ENCODE results near the gene PIGQ.

The PIGQ gene

DNA sequence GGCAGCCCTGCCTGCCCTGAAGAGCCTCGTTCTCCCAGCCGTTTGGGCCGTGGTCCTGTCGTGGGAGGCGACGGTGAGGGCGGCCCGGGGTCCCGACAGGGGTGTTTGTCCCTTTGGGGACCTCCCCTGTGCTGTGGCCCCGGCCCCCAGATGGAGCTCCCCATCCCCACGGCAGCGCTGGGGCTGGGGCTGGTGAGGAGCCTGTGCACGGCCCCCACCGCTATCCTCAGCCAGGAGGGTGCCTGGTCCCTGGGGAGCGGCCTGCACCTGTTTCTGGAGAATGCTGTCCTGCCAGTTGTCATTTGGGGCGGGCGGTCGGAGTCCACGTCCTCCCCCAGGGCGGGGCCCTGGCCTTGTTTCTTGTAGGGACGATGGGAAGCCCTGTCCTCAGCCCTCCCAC is 35.6 kb upstream of the PIGQ start:
- no peak for DNase-seq (ENCODE audit: low read depth in 2 of 2)

DNA sequence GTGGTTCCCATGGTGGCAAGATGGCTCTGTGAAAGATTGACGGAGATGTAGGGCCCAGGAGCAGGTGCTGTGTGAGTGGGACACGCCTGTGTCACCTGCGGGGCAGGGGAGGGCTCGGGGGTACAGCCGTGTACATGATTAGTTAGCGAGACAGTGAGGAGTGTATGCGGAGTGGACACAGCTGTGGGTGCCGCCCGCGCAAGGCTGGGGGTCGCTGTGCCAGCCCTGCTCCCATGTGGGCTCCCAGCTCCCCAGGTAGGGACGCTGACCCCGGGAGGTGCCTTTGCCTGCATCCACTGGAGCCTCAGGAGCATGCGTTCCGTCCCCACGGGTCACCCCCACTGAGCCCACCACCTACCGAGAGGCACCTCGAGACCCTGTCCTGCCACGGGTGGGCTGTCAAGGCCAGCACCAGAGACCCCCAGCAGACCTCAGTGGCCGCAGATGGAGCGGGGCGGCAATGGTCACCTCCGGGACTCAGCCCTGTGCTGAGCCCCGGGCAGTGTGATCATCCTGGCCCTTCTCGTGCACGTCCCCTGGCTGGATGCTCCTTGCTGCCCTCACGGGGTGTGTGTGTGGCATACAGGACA is 34.8 kb upstream of the PIGQ start:
- no peak for DNase-seq (ENCODE audit: low read depth in 2 of 2)

DNA sequence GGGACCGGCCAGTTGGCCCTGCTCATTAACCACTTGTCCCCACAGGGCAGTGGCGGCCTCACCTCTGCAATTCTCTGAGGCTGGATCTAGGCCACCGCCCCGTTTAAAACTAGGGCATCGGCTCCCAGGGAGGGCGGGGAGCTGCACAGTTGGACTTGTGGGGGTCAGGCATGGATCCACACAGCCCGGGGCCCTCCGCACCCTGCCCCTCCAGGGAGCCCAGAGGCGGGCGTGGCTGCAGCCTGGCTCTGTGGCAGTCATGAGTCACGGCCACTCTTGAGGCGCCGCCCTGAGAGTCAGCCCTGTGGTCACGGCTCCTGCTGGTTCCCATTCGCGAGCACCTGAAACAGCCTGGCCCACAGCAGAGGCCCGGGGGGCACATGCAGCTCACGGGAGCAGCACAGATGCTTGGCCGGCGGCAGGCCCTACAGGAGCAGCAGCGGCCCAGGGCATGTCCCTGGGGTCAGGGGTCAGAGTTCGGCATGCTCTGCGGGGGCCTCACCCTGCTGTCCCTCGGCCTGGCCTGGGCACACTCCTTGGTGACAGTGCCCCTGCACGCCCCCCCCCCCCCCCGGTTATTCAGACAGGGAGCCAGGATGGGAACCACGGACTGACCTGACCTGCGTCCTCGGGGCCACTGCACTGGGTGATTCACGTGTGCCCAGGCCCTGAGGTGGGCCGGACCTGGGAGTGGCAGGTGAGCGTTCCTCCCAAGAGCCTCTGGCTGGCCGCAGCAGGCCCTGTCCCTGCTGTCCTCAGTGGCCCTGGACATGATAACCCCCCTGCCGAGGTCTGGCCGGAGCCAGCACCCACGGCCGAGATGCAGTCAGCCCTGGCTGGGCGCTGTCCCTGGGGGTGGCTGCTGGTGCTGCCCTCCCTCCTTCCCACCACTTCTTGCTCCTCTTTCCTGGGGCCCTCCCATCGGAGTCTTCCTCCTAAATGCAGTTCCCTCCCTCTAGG is 34.0 kb upstream of the PIGQ start:
- no peak for DNase-seq (ENCODE audit: low read depth in 2 of 2)

DNA sequence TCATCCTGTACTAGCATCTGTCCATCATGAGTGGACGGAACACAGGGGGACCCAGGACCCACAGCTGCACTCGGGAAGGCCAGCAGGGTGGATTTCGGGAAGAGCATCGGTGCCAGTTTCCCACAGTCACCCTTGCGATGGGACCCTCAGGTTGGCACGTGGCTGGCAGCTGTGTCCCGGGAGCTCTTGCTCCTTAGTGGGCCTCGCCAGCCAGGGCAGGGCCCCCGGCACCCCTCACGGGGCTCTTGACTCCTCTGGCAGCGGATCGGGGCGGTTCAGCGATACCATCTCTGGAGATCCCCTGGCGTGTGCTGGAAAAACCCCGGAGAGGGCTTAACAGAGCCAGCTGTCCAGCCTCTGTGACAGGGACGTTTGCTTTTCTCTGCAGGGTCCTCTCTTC is 33.0 kb upstream of the PIGQ start:
- DNase-seq (ENCODE audit: low read depth in 2 of 2), result no peak

DNA sequence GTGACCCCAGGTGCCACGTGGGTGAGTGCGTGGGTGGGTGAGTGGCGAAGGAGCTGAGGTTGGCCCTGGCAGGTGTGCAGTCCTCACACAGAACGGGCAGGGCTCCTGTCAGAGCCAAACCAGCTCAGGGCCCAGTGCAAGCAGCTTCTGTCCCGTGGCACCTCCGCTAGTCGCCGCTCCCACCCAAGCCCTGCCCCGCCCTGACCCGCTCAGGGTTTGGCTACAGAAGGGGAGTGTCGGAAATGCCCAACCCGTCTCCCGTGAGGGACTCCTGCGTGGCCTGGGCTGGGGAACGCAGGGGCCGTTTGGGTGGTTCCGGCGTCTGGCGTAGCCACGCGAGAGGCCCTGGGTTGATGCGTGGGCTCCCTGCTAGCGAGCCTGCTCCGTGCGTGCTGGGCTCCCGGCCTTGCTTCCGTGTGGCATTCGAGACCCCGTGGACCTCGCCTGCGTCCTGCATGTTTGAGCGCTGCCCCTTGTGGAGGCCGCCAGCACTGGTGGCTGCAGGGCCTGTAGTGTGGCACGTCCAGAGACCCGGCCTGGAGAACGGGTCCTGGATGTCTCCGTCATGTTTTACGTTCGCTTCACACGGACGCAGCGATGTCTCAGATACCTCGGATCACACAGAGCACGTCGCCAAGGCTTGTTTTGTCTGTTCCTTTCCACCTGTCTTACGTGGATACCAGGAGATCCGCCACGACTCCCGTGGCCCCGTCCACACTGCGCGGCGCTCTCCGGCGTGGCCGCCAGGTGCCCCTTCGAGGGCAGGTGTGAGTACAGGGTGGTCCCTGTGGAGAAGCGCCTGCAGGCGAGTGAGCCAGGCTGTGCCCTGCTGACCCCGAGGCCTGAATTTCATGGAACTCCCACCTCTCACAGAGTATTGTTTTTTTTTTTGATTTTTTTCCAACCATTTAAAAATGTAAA is 32.1 kb upstream of the PIGQ start:
- no peak for DNase-seq (ENCODE audit: low read depth in 2 of 2)

DNA sequence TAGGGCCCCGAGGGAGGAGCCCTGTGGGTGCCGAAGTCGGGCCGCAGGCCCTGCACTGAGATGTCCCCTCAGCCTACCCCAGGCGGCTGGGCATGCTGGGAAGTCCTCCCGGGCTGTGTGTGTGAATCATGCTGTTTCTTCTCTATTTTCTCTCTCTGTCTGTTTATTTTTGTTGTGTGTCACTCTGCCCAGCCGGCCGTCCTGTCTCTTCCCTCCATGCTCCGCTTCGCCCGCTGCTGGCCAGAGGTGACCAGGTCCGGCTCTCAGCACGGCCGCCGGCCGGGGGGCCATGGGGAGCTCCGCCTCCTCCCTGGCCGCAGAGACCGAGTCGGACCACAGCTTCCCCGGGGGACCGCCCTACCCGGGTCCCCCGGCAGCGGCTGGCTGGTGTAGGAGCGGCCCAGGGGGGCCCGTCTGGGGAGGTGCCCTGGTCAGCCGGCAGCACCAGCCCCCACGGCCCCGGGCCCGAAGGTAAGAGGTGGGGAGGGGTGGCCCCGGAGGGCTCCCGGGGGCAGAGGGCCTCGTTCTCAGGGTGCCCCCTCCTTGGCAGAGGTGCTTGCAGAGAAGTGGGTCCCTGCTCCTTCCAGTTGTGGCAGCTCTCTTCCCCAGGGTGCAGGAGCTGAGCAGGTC is 29.8 kb upstream of the PIGQ start:
- DNase-seq (ENCODE audit: low read depth in 2 of 2), result no peak

DNA sequence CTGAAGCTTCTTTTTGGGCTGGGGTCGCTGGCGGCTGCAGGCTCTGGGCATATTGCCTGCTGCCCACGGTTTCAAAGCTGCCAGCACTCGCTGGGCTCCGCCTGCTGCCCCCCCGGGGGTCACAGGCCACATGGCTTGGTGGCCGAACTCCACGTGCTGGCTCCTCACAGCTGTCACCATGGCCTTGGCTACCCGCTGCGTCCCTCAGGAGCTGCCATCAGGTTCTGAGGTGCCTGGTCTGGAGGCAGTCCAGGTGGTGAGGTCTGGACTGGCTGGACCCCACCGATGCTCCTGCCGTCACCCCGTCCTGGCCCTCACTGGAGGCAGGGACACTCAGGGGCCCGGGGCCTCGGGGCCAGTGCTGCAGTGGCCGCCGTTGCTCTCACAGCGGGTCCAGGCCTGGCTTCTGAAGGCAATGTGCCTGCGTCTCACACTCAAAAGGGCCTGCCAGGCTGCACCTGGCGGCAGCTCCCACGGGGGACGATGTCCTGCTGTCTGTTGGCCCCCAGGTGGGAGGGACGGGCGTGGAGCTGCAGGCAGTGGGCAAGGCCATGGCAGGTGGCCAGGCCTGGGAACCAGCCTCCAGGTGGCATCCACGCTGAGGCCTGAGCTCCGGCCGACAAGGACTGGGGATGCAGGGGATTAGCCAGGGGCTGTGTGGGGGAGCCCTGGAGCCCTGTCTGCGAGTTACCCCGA is 29.0 kb upstream of the PIGQ start:
- no peak for DNase-seq (ENCODE audit: low read depth in 2 of 2)

DNA sequence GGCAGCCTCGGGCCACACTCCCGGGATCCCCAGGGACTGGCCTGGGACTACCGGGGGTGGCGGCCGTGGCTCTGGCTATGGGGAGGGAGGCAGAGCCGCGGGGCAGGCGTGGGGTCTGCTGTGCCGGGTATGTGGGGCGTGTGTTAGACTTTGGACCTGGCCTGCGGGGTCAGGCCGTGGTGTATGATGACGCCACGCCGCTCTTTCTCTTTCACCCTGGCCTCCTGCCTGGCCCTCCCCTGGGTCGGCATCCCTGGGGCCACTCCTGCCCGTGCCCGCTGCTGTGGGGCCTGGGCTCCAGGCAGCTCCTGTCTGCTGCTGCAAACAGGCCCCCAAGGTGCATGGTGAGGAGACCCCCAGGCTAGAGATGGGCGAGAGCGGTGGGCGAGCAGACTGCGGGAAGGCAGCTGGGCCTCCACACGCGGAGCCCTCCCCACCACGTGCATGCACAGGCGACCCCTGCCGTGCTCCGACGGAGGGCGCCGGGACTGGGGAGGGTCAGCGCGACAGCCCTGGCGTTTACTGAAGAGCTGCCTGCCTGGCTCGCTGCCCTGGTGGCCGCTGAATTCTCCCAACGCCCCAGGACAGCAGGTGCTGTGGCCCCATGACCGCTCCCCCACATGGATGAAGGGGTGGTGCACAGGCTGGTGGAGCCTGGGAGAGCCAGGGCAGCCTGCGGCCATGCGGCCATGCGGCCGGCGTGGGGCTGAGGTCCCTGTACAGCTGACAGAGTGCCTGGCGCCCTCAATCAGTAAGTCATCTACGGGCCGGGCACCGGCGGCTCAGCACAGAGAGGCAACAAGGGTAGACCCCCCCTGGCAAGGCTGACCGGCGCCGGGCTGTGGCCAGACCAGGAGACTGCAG is 26.2 kb upstream of the PIGQ start:
- DNase-seq (ENCODE audit: low read depth in 2 of 2), result no peak

DNA sequence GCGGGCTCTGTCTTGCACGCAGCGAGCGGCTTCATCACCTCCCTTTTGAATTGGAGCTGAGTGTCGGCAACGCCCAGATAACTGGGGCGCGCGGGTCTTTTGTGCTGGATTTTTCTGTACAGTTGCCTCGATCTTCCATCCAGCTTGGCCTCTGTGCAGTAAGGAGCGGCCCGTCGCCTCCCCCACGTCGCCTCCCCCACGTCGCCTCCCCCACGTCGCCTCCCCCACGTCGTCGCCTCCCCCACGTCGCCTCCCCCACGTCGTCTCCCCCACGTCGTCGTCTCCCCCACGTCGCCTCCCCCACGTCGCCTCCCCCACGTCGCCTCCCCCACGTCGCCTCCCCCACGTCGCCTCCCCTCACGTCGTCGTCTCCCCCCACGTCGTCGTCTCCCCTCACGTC is 25.3 kb upstream of the PIGQ start:
- DNase-seq (ENCODE audit: low read depth in 2 of 2), result no peak

DNA sequence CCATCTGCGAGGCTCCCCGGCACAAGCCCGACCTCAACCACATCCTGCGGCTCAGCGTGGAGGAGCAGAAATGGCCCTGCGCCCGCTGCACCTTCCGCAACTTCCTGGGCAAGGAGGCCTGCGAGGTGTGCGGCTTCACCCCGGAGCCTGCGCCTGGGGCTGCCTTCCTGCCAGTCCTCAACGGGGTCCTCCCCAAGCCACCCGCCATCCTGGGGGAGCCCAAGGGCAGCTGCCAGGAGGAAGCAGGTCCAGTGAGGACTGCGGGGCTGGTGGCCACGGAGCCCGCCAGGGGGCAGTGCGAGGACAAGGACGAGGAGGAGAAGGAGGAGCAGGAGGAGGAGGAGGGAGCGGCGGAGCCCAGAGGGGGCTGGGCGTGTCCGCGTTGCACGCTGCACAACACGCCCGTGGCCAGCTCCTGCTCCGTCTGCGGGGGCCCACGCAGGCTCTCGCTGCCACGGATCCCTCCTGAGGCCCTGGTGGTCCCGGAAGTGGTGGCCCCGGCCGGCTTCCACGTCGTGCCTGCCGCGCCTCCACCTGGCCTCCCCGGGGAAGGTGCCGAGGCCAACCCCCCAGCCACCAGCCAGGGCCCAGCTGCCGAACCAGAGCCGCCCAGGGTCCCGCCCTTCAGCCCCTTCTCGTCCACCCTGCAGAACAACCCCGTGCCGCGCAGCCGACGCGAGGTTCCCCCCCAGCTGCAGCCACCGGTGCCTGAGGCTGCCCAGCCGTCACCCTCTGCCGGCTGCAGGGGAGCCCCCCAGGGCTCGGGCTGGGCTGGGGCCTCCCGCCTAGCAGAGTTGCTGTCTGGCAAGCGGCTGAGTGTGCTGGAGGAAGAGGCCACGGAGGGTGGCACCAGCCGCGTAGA is 22.6 kb upstream of the PIGQ start:
- DNase-seq (ENCODE audit: low read depth in 2 of 2), result peak in 1 of 2 donors; percentile 32

DNA sequence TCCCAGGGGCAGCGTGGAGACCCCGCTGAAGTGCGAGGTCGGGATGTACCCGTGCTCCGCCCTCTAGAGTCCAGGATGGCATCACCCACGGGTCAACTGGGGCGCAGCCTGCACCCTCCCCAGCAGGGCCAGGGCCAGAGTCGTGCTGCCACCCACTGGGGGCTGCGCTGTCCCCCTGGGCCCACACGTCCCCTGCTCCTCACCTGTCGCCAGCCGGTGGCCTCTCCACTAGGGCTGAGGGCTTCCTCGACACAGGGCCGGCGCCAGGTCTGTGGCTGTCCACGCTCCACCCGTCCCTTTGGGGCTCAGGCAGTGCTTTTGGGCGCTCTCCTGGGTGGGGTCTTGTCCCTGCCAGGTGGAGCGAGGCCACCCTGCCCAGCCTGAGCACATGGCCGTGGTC is 21.2 kb upstream of the PIGQ start:
- no peak for DNase-seq (ENCODE audit: low read depth in 2 of 2)

DNA sequence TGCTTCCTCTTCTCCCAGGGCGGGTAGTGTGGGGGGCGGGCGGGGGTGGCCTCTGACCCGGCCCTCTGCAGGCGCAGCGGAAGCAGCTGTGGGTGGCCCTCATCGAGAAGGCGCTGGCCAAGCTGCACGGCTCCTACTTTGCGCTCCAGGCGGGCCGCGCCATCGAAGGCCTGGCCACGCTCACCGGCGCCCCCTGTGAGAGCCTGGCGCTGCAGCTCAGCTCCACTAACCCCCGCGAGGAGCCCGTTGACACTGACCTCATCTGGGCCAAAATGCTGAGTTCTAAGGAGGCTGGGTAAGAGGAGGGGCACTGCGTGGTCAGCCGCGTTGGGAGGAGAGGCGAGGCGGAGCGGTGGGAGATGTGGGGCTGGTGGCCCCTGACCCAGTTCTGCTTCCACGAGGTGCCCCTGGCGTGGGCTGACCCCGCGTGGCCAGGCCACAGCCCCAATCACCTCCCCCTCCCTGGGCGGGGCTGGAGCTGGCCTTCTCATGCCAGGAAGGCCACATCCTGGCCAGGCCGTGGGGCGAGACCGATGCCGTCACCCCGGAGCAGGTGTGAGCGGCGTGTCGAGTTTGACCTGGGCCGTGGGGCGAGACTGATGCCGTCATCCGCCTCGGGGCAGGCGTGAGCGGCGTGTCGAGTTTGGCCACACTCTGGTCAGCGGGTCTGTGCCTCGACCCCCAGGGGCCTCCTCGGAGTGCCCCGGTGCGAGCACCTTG is 20.1 kb upstream of the PIGQ start:
- no peak for DNase-seq (ENCODE audit: low read depth in 2 of 2)

DNA sequence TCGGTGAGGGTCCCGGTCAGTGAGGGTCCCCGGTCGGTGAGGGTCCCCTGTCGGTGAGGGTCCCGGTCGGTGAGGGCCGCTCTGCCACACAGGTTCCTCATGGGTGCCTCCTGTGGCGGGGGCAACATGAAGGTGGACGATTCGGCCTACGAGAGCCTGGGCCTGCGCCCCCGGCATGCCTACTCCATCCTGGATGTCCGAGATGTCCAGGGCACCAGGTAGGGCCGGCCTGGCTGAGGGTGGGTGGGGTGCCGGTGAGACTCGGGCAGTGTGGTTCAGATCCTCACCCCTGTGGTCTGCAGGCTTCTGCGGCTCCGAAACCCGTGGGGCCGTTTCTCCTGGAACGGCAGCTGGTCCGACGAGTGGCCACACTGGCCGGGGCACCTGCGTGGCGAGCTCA is 18.6 kb upstream of the PIGQ start:
- DNase-seq (ENCODE audit: low read depth in 2 of 2), result no peak

DNA sequence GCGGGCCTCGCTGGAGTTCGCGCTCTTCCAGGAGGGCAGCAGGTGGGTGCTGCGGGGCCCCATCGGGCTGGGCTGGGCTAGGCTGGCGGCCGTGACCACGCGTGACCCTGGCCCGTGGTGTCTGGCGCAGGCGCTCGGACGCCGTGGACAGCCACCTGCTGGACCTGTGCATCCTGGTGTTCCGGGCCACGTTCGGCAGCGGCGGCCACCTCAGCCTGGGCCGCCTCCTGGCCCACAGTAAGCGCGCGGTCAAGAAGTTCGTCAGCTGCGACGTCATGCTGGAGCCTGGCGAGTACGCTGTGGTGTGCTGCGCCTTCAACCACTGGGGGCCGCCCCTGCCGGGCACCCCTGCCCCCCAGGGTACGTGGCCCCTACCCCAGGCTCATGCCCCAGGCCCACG is 17.6 kb upstream of the PIGQ start:
- no peak for DNase-seq (ENCODE audit: low read depth in 2 of 2)

DNA sequence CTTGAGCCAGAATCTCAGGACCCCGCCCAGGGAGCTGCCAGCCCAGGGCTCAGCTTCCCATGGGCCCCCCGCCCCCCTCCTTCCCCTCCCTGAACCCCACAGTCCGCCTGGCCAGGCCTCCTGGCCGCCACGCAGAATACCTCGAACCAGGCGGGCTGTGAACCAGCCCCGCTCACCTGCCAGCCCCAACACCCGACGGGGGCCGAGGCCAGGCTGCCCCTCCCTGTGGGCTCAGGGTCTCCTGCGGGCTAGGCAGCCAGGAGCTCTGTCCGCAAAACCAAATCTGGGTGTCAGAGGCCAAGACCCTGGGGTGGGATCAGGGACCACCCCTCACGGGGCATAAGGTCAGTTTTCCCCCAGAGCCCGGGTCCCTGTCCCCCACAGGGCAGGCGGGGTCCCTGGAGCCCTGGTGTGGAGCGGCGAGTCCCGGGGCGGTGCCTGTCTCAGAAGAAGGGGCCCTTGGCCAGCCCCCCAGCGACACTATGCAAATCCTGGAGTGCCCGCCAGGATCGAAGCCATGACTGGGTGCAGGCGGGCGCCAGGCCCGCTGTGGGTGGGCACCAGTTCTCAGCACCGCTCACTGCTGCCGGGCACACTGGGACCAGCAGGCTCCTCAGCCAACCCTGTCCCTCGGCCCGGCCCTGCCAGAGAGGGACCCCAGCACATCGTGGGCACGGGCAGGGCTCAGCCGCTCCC is 16.0 kb upstream of the PIGQ start:
- no peak for DNase-seq (ENCODE audit: low read depth in 2 of 2)

DNA sequence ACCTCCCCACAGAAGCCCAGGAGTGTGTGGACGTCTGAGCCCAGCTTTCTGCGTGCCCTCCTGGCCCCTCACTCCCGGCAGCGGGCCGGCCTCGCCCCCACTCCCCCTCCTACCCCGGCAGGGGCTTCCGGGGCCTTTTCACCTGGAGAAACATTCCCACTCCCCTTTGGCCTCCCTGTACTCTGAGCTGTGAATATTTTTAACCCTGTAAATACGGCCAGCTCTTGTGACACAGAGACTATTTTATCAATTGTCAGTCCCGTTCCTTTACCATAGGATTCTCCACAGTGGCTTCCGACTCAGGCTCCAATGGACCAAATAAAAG is 15.5 kb upstream of the PIGQ start:
- DNase-seq (ENCODE audit: low read depth in 2 of 2), result no peak

DNA sequence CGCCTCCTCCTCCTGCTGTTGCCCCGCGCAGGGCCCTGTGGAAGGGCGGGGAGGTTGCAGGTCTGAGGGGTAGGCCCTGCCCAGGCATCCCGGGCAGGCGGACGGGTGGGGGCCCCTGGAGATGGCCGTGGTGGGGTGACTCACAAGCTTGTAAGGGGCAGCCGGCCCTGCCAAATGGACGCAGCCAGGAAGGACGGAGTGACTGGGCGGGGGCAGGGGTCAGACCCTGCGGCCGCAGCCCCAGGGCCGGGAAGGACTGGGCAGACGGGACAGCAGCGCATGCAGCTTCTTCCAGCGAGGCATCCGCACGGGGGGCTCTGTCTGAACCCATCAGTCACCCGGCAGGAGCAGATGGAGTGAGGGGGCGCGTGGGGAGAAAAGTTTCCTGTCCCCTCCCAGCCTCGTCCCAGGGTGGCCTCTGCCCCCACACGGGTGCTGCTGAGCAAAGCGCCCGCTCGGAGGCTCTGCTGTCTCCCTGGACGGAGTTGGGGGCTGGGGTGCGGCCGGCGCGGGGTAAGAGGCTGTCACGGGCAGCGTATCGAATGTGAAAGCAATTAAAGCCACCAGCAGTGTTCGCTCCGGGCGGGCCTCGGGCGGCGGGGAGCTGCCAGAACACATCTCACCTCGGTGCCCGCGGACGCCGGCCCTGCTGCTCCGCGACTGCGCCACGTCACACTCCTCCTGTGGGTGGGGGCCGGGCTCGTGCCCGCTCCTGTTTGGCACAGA is 15.0 kb upstream of the PIGQ start:
- DNase-seq (ENCODE audit: low read depth in 2 of 2), result no peak

Data from stimulated activated CD8-positive, alpha-beta memory T cell treated with anti-CD3 and anti-CD28 coated beads, Interleukin-15, amount 100 ng/mL, for 48 hours (primary cell).